G401 (cell line): ENCODE data around the gene PROM1. TPM values are rescaled to one million over a fixed set of nuclear protein-coding genes. Genes with fewer than 3 reads are reported as not detected.

Experiments
- DNase-seq: peaks from one replicate; pipeline ENCODE4 v3.0.0-alpha.2; 2015; ENCODE audit warnings: low spot score
- in situ Hi-C: cut with HindIII; loops from 2 replicates; pipeline ENCODE4 v1.10.0; 2016; ENCODE audit warnings: low sequenced_read_pairs, mixed read lengths
- total RNA-seq: library from RNA; depleted of rRNA; stranded (reverse); fragments of >200 nt; shearing (Covaris generic); gene quantifications from 2 replicates; pipeline ENCODE4 v1.2.3, GENCODE V29; 2014; rRNA removed

Gene PROM1
- total RNA-seq, result 0.37 and 6.0 TPM in 2 replicates

GRCh38 chr4:16083241-16084191 lies at the start of gene PROM1:
TSS of gene PROM1 (minus strand) at chr4:16084023. CDS start at chr4:16075906, 8,117 bp downstream.
- no peak for DNase-seq
- in situ Hi-C loops, result no loop called here

GRCh38 chr4:16133406-16133805 lies 49.6 kb upstream of the PROM1 start:
- in situ Hi-C loops, result no loop called here
- no peak for DNase-seq

GRCh38 chr4:16131293-16131692 lies 47.5 kb upstream of the PROM1 start:
- in situ Hi-C loops, result no loop called here
- no peak for DNase-seq

- in situ Hi-C loops, result no loop called here
- no peak for DNase-seq
These were observed 45.5 kb upstream of the PROM1 start for GRCh38 chr4:16129336-16129735.

GRCh38 chr4:16126714-16127113 lies 42.9 kb upstream of the PROM1 start:
- no peak for DNase-seq
- in situ Hi-C loops, result no loop called here

GRCh38 chr4:16125571-16126445 lies 42.0 kb upstream of the PROM1 start:
- DNase-seq, result no peak
- in situ Hi-C loops, result no loop called here

- in situ Hi-C loops, result no loop called here
These were observed 40.4 kb upstream of the PROM1 start for GRCh38 chr4:16124232-16124631.

GRCh38 chr4:16123356-16124084 lies 39.7 kb upstream of the PROM1 start:
- peak; percentile 82 for DNase-seq
- in situ Hi-C loops, result no loop called here

More at GRCh38 chr4:16124232-16124631, 40.4 kb upstream of the PROM1 start:
- peak; percentile 77 for DNase-seq

- in situ Hi-C loops, result no loop called here
- no peak for DNase-seq
These were observed 39.0 kb upstream of the PROM1 start for GRCh38 chr4:16122784-16123183.

- DNase-seq, result no peak
- in situ Hi-C loops, result no loop called here
These were observed 38.5 kb upstream of the PROM1 start for GRCh38 chr4:16122308-16122711.

- in situ Hi-C loops, result no loop called here
- DNase-seq, result no peak
These were observed 36.9 kb upstream of the PROM1 start for GRCh38 chr4:16120720-16121119.

- in situ Hi-C loops, result no loop called here
These were observed 36.2 kb upstream of the PROM1 start for GRCh38 chr4:16119981-16120380.

GRCh38 chr4:16118090-16118489 lies 34.3 kb upstream of the PROM1 start:
- in situ Hi-C loops, result no loop called here
- DNase-seq, result no peak

More at GRCh38 chr4:16119981-16120380, 36.2 kb upstream of the PROM1 start:
- DNase-seq, result no peak

GRCh38 chr4:16117164-16117563 lies 33.3 kb upstream of the PROM1 start:
- in situ Hi-C loops, result no loop called here
- no peak for DNase-seq

GRCh38 chr4:16116493-16116990 lies 32.7 kb upstream of the PROM1 start:
- DNase-seq, result no peak
- in situ Hi-C loops, result no loop called here

- in situ Hi-C loops, result no loop called here
- no peak for DNase-seq
These were observed 32.2 kb upstream of the PROM1 start for GRCh38 chr4:16116019-16116418.

- no peak for DNase-seq
These were observed 30.7 kb upstream of the PROM1 start for GRCh38 chr4:16114546-16114945.

GRCh38 chr4:16113741-16114140 lies 29.9 kb upstream of the PROM1 start:
- DNase-seq, result no peak
- in situ Hi-C loops, result no loop called here

More at GRCh38 chr4:16114546-16114945, 30.7 kb upstream of the PROM1 start:
- in situ Hi-C loops, result no loop called here

GRCh38 chr4:16111533-16111932 lies 27.7 kb upstream of the PROM1 start:
- DNase-seq, result no peak
- in situ Hi-C loops, result no loop called here
